ENCODE data around the gene SLC17A4. TPM values are rescaled to one million over a fixed set of nuclear protein-coding genes. Genes with fewer than 3 reads are reported as not detected.

SLC17A4 gene
- total RNA-seq, 1 donor from 2014 or later: not detected

GRCh38 chr6:25743868-25744267 lies 10.7 kb upstream of the SLC17A4 start:
- H3K9me3 ChIP-seq (ENCODE audit: insufficient read depth, low read depth, low read length): peaks cover 3% of the 10 kb centered on the region
- H3K36me3 Mint-ChIP-seq (ENCODE audit: low read depth, unreplicated experiment): no peaks in the 10 kb centered on the region
- no peak for FAIRE-seq
- H3K4me1 Mint-ChIP-seq (ENCODE audit: low read depth, unreplicated experiment): peaks cover 6% of the 10 kb centered on the region
- H3K79me2 ChIP-seq (ENCODE audit: insufficient read depth, low read length): no peaks in the 10 kb centered on the region
- no peaks in the 10 kb centered on the region for H3K4me1 ChIP-seq (ENCODE audit: insufficient read depth, low read length)
- no peak for DNase-seq (ENCODE audit: low read depth)
- H3K36me3 ChIP-seq (ENCODE audit: insufficient read depth, low read length): no peaks in the 10 kb centered on the region
- no peaks in the 10 kb centered on the region for H3K27me3 Mint-ChIP-seq (ENCODE audit: low read depth, unreplicated experiment)
- H3K9ac ChIP-seq (ENCODE audit: low read length): no peak overlapping the region
- no peaks in the 10 kb centered on the region for H3K27me3 ChIP-seq (ENCODE audit: insufficient read depth, low read length)
- TF ChIP-seq CTCF (IDR thresholded peaks at IDR 0.05; ENCODE audit: insufficient read depth, low read depth, low read length) (no peak), EZH2 (IDR thresholded peaks at IDR 0.05; ENCODE audit: insufficient read depth, low read length) (no peak)
- no peak overlapping the region for H3K4me3 Mint-ChIP-seq (ENCODE audit: unreplicated experiment)
- H4K20me1 ChIP-seq (ENCODE audit: insufficient read depth, low read length): no peaks in the 10 kb centered on the region
- H3K4me2 ChIP-seq (ENCODE audit: low read length): no peak overlapping the region
- no peak overlapping the region for H2AFZ ChIP-seq (ENCODE audit: low read depth, low read length)
- no peak overlapping the region for H3K4me3 ChIP-seq (ENCODE audit: insufficient read depth, low read depth, low read length)
- H3K9me3 Mint-ChIP-seq (ENCODE audit: unreplicated experiment): peaks cover 2% of the 10 kb centered on the region
- no peak overlapping the region for H3K27ac ChIP-seq (ENCODE audit: low read depth, low read length)
- H3K27ac Mint-ChIP-seq (ENCODE audit: unreplicated experiment): no peak overlapping the region

- DNase-seq (ENCODE audit: low read depth) (no peak), FAIRE-seq (no peak)
- Histone ChIP-seq H3K27me3 (ENCODE audit: insufficient read depth, low read length) (no peaks in the 10 kb centered on the region), H4K20me1 (ENCODE audit: insufficient read depth, low read length) (no peaks in the 10 kb centered on the region), H3K4me1 (ENCODE audit: insufficient read depth, low read length) (no peaks in the 10 kb centered on the region), H3K27ac (ENCODE audit: low read depth, low read length) (no peak overlapping the region), H3K9ac (ENCODE audit: low read length) (no peak overlapping the region), H3K9me3 (ENCODE audit: insufficient read depth, low read depth, low read length) (peaks cover 3% of the 10 kb centered on the region), H2AFZ (ENCODE audit: low read depth, low read length) (no peak overlapping the region), H3K79me2 (ENCODE audit: insufficient read depth, low read length) (no peaks in the 10 kb centered on the region), H3K4me3 (ENCODE audit: insufficient read depth, low read depth, low read length) (no peak overlapping the region), H3K36me3 (ENCODE audit: insufficient read depth, low read length) (no peaks in the 10 kb centered on the region), H3K4me2 (ENCODE audit: low read length) (no peak overlapping the region)
- H3K4me3 Mint-ChIP-seq (ENCODE audit: unreplicated experiment): no peak overlapping the region
- peaks cover 7% of the 10 kb centered on the region for H3K4me1 Mint-ChIP-seq (ENCODE audit: low read depth, unreplicated experiment)
- H3K27me3 Mint-ChIP-seq (ENCODE audit: low read depth, unreplicated experiment): no peaks in the 10 kb centered on the region
- TF ChIP-seq EZH2 (IDR thresholded peaks at IDR 0.05; ENCODE audit: insufficient read depth, low read length): no peak
- TF ChIP-seq CTCF (IDR thresholded peaks at IDR 0.05; ENCODE audit: insufficient read depth, low read depth, low read length): no peak
- H3K36me3 Mint-ChIP-seq (ENCODE audit: low read depth, unreplicated experiment): no peaks in the 10 kb centered on the region
- H3K27ac Mint-ChIP-seq (ENCODE audit: unreplicated experiment): no peak overlapping the region
- H3K9me3 Mint-ChIP-seq (ENCODE audit: unreplicated experiment): no peaks in the 10 kb centered on the region
Measured at GRCh38 chr6:25745836-25746235, 8.7 kb upstream of the SLC17A4 start.

- no peaks in the 10 kb centered on the region for H3K36me3 ChIP-seq (ENCODE audit: insufficient read depth, low read length)
- Mint-ChIP-seq H3K27me3 (ENCODE audit: low read depth, unreplicated experiment) (no peaks in the 10 kb centered on the region), H3K36me3 (ENCODE audit: low read depth, unreplicated experiment) (no peaks in the 10 kb centered on the region), H3K4me3 (ENCODE audit: unreplicated experiment) (no peak overlapping the region), H3K9me3 (ENCODE audit: unreplicated experiment) (no peaks in the 10 kb centered on the region), H3K4me1 (ENCODE audit: low read depth, unreplicated experiment) (peaks cover 7% of the 10 kb centered on the region), H3K27ac (ENCODE audit: unreplicated experiment) (no peak overlapping the region)
- no peak for FAIRE-seq
- no peaks in the 10 kb centered on the region for H4K20me1 ChIP-seq (ENCODE audit: insufficient read depth, low read length)
- no peak overlapping the region for H3K4me3 ChIP-seq (ENCODE audit: insufficient read depth, low read depth, low read length)
- H2AFZ ChIP-seq (ENCODE audit: low read depth, low read length): no peak overlapping the region
- no peaks in the 10 kb centered on the region for H3K27me3 ChIP-seq (ENCODE audit: insufficient read depth, low read length)
- TF ChIP-seq EZH2 (IDR thresholded peaks at IDR 0.05; ENCODE audit: insufficient read depth, low read length) (no peak), CTCF (IDR thresholded peaks at IDR 0.05; ENCODE audit: insufficient read depth, low read depth, low read length) (no peak)
- H3K4me2 ChIP-seq (ENCODE audit: low read length): no peak overlapping the region
- peaks cover 3% of the 10 kb centered on the region for H3K9me3 ChIP-seq (ENCODE audit: insufficient read depth, low read depth, low read length)
- H3K79me2 ChIP-seq (ENCODE audit: insufficient read depth, low read length): no peaks in the 10 kb centered on the region
- DNase-seq (ENCODE audit: low read depth): no peak
- no peak overlapping the region for H3K27ac ChIP-seq (ENCODE audit: low read depth, low read length)
- no peak overlapping the region for H3K9ac ChIP-seq (ENCODE audit: low read length)
- H3K4me1 ChIP-seq (ENCODE audit: insufficient read depth, low read length): no peaks in the 10 kb centered on the region
Measured at GRCh38 chr6:25746968-25747367, 7.6 kb upstream of the SLC17A4 start.

Data from astrocyte (in vitro differentiated cells and primary cell).